Measurements from ENCODE around the gene AFAP1L2. TPM values are rescaled to one million over a fixed set of nuclear protein-coding genes. Genes with fewer than 3 reads are reported as not detected.

Gene AFAP1L2
- total and polyA plus RNA-seq, 9 of the 15 experiments (the other 6 are each of a cell fraction or from before 2014, with no cell fraction given): 0.07 TPM; not detected in 8

DNA sequence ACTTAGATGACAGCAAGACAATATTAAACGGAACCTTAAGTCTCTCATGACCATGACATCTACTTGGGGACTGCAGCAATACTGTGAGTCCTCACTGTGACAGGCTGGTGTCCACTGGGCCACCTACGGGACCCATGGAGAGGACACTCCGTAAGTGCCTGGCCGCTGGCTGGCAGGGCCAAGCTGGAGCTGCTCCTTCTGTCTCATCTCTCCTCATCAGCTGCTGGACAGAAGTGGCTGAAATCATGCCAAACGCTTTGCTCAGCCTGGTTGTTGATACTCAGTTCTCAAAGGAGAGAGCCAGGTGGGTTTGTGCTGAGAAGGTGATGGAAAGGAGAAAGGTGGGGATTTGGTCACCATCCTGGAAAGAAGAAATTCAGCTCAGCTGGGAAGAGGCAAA lies 33.3 kb downstream of the AFAP1L2 start:
- 0 out of 5 replicates have a peak, but pooled peaks cover 0 to 6% of the 10 kb centered on the region in 2 experiments for H3K4me1 ChIP-seq (replicated peaks in 1 of 2; ENCODE audit: control insufficient read depth in 2 of 2, insufficient read depth in 2 of 2, low read length in 2 of 2)
- FAIRE-seq: no peak
- no peak for DNase-seq (ENCODE audit: extremely low read depth in 1 of 4, low spot score in 3 of 4)
- POLR2A ChIA-PET: no interaction called here
- TF ChIP-seq, protein P1, sequence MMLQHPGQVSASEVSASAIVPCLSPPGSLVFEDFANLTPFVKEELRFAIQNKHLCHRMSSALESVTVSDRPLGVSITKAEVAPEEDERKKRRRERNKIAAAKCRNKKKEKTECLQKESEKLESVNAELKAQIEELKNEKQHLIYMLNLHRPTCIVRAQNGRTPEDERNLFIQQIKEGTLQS (IDR thresholded peaks at IDR 0.05): no peak
- TF ChIP-seq, protein P1 (CRISPR knock-in tag; conservative IDR thresholded peaks at IDR 0.05): no peak
- TF ChIP-seq KLF10 (CRISPR knock-in tag; IDR thresholded peaks at IDR 0.05): no peak
- H3K27ac ChIP-seq (ENCODE audit: extremely low read depth, low read depth, low read length): no peak overlapping the region
- intact Hi-C loops (cut with micrococcal nuclease): no loop called here
- no TSS peak for BruUV-seq (replicated peaks)
- H3K9me3 ChIP-seq (replicated peaks; ENCODE audit: control insufficient read depth, insufficient read depth, low read depth, low read length): no peaks in the 10 kb centered on the region
- no peak overlapping the region for H2AFZ ChIP-seq (ENCODE audit: low read depth, low read length)
- in situ Hi-C loops (cut with MboI): no loop called here
- H3K9me1 ChIP-seq (ENCODE audit: control insufficient read depth, insufficient read depth, low read length): no peaks in the 10 kb centered on the region
- H3K27me3 ChIP-seq (ENCODE audit: control insufficient read depth in 2 of 2, insufficient read depth in 2 of 2, low read length in 2 of 2): peaks cover 0 to 5% of the 10 kb centered on the region in 2 experiments; a peak in 1 of 5 replicates
- no peak overlapping the region for H3K4me3 ChIP-seq
- H3K36me3 ChIP-seq (ENCODE audit: control insufficient read depth, insufficient read depth, low read length): no peaks in the 10 kb centered on the region
- H3K4me2 ChIP-seq (ENCODE audit: insufficient read depth, low read length): no peak overlapping the region
- CTCF ChIA-PET (ENCODE audit: low intra/inter-chr PET ratio): no interaction called here
- no peaks in the 10 kb centered on the region for H3K79me2 ChIP-seq (ENCODE audit: control insufficient read depth, insufficient read depth, low read length)
- no peak overlapping the region for H3K9ac ChIP-seq (ENCODE audit: insufficient read depth in 1 of 2, low read depth in 2 of 2, low read length in 2 of 2)
- ATAC-seq: no peak
- H4K20me1 ChIP-seq (replicated peaks; ENCODE audit: control insufficient read depth, insufficient read depth, low read length): no peaks in the 10 kb centered on the region
- WGBS (ENCODE audit: insufficient coverage, low coverage, missing lambda C conversion rate): 0% methylated on average over 3 of the region's 5 CpGs

GRCh38 chr10:114370199-114370598 lies 34.1 kb downstream of the AFAP1L2 start:
- Histone ChIP-seq H3K27me3 (ENCODE audit: control insufficient read depth in 2 of 2, insufficient read depth in 2 of 2, low read length in 2 of 2) (peaks cover 0 to 5% of the 10 kb centered on the region in 2 experiments; a peak in 1 of 5 replicates), H3K9me1 (ENCODE audit: control insufficient read depth, insufficient read depth, low read length) (no peaks in the 10 kb centered on the region), H3K9ac (ENCODE audit: insufficient read depth in 1 of 2, low read depth in 2 of 2, low read length in 2 of 2) (no peak overlapping the region), H3K9me3 (replicated peaks; ENCODE audit: control insufficient read depth, insufficient read depth, low read depth, low read length) (no peaks in the 10 kb centered on the region), H3K36me3 (ENCODE audit: control insufficient read depth, insufficient read depth, low read length) (no peaks in the 10 kb centered on the region), H4K20me1 (replicated peaks; ENCODE audit: control insufficient read depth, insufficient read depth, low read length) (no peaks in the 10 kb centered on the region), H3K79me2 (ENCODE audit: control insufficient read depth, insufficient read depth, low read length) (no peaks in the 10 kb centered on the region), H3K4me2 (ENCODE audit: insufficient read depth, low read length) (no peak overlapping the region), H3K27ac (ENCODE audit: extremely low read depth, low read depth, low read length) (no peak overlapping the region), H3K4me1 (replicated peaks in 1 of 2; ENCODE audit: control insufficient read depth in 2 of 2, insufficient read depth in 2 of 2, low read length in 2 of 2) (0 out of 5 replicates have a peak, but pooled peaks cover 0 to 6% of the 10 kb centered on the region in 2 experiments), H3K4me3 (no peak overlapping the region), H2AFZ (ENCODE audit: low read depth, low read length) (no peak overlapping the region)
- BruUV-seq (replicated peaks): no TSS peak
- ChIA-PET CTCF (ENCODE audit: low intra/inter-chr PET ratio) (no interaction called here), POLR2A (no interaction called here)
- FAIRE-seq: no peak
- in situ Hi-C loops (cut with MboI) (no loop called here), intact Hi-C loops (cut with micrococcal nuclease) (no loop called here)
- ATAC-seq: no peak
- 5% methylated on average over 2 of the region's 2 CpGs for WGBS (ENCODE audit: insufficient coverage, low coverage, missing lambda C conversion rate)
- DNase-seq (ENCODE audit: extremely low read depth in 1 of 4, low spot score in 3 of 4): no peak
- no peak for TF ChIP-seq ZKSCAN8 (CRISPR knock-in tag; IDR thresholded peaks at IDR 0.05)
- no peak for TF ChIP-seq BRF2 (IDR thresholded peaks at IDR 0.05; ENCODE audit: borderline replicate concordance, insufficient read depth, insufficient read length)
- TF ChIP-seq TARDBP (IDR thresholded peaks at IDR 0.05): no peak
- TF ChIP-seq SIN3B (IDR thresholded peaks at IDR 0.05; ENCODE audit: low read depth): no peak
- TF ChIP-seq MYC (IDR thresholded peaks at IDR 0.05; ENCODE audit: low read depth, low read length): no peak
- TF ChIP-seq MYC (CRISPR knock-in tag; IDR thresholded peaks at IDR 0.05; ENCODE audit: borderline replicate concordance, low read depth): no peak
- TF ChIP-seq, protein P2, sequence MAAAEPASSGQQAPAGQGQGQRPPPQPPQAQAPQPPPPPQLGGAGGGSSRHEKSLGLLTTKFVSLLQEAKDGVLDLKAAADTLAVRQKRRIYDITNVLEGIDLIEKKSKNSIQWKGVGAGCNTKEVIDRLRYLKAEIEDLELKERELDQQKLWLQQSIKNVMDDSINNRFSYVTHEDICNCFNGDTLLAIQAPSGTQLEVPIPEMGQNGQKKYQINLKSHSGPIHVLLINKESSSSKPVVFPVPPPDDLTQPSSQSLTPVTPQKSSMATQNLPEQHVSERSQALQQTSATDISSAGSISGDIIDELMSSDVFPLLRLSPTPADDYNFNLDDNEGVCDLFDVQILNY (CRISPR knock-in tag; IDR thresholded peaks at IDR 0.05): no peak
- TF ChIP-seq HDAC2 (IDR thresholded peaks at IDR 0.05): no peak
- TF ChIP-seq ILF3 (IDR thresholded peaks at IDR 0.05; ENCODE audit: borderline replicate concordance): no peak
- TF ChIP-seq, protein P3, sequence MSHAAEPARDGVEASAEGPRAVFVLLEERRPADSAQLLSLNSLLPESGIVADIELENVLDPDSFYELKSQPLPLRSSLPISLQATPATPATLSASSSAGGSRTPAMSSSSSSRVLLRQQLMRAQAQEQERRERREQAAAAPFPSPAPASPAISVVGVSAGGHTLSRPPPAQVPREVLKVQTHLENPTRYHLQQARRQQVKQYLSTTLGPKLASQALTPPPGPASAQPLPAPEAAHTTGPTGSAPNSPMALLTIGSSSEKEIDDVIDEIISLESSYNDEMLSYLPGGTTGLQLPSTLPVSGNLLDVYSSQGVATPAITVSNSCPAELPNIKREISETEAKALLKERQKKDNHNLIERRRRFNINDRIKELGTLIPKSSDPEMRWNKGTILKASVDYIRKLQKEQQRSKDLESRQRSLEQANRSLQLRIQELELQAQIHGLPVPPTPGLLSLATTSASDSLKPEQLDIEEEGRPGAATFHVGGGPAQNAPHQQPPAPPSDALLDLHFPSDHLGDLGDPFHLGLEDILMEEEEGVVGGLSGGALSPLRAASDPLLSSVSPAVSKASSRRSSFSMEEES (CRISPR knock-in tag; IDR thresholded peaks at IDR 0.05): no peak

Data from K562 (cell line).